HepG2 (cell line): ENCODE results near the gene ENTPD1. TPM values are rescaled to one million over a fixed set of nuclear protein-coding genes. Genes with fewer than 3 reads are reported as not detected.

Experiments used
- ATAC-seq: fragments of 200-7000 bp; cut with Tn5 transposase; 3 replicates; pipeline ENCODE4 v1.9.1; 2020; ENCODE audit warnings: mild to moderate bottlenecking, moderate library complexity
- BruUV-seq: library from RNA; stranded (reverse); fragments of 400-500 nt; replicated peaks from 2 replicates; lab custom pipeline; 2021; lab: Mats Ljungman, UMichigan
- CTCF ChIA-PET: fragments of 300-600 bp; formaldehyde crosslinking; extraction: SDS; loops from one replicate; lab custom pipeline; 2021; ENCODE audit warnings: low total read pairs, inconsistent platforms, low intra/inter-chr PET ratio; lab: Yijun Ruan, JAX
- POLR2A ChIA-PET: fragments of 350-600 bp; sonication (Branson Sonifier 250); formaldehyde crosslinking; loops from one replicate; lab custom pipeline; 2020; ENCODE audit warnings: antibody characterized with exemption, inconsistent platforms; lab: Yijun Ruan, JAX
- DNase-seq: peaks from one replicate; pipeline ENCODE4 v3.0.0-alpha.2; 2015; ENCODE audit warnings: low spot score
- FAIRE-seq: peaks from 3 replicates; lab custom pipeline; 2011; peaks lifted over from hg19 to GRCh38; lab: Jason Lieb, UNC
- H2AFZ ChIP-seq: one replicate; pipeline ENCODE4 v1.6.1; 2011; ENCODE audit warnings: low read length, inconsistent platforms
- H3K27ac ChIP-seq: fragments of 300-600 bp; 3 replicates; pipeline ENCODE4 v1.8.0; 2011; ENCODE audit warnings: mixed run types, mild to moderate bottlenecking, mixed read lengths, low read length, inconsistent platforms; ENCODE audit not compliant: insufficient read depth; ENCODE audit errors: extremely low read length
- H3K27me3 ChIP-seq, 2 experiments: fragments of 200-600 bp in 1 of 2; 2 replicates in 1 of 2; 3 replicates in 1 of 2; pipeline versions ENCODE4 v1.6.0 to v1.8.0; 2011; ENCODE audit warnings: low read length in 2 of 2, mild to moderate bottlenecking in 2 of 2, moderate library complexity in 2 of 2, inconsistent platforms in 1 of 2; ENCODE audit not compliant: insufficient read depth in 2 of 2, control insufficient read depth in 1 of 2
- H3K36me3 ChIP-seq, 2 experiments: fragments of 200-600 bp in 1 of 2; replicated peaks in 1 of 2; 2 replicates in 1 of 2; 3 replicates in 1 of 2; pipeline versions ENCODE4 v1.5.1 to v1.8.0; 2011; ENCODE audit warnings: low read length in 2 of 2, inconsistent platforms in 1 of 2; ENCODE audit not compliant: insufficient read depth in 2 of 2, control insufficient read depth in 1 of 2
- H3K4me1 ChIP-seq: 2 replicates; pipeline ENCODE4 v1.5.1; 2012; ENCODE audit warnings: low read length, inconsistent platforms; ENCODE audit not compliant: insufficient read depth
- H3K4me2 ChIP-seq: 2 replicates; pipeline ENCODE4 v1.6.0; 2011; ENCODE audit warnings: low read depth, low read length, inconsistent platforms
- H3K4me3 ChIP-seq, 3 experiments: fragments of 200-600 bp in 1 of 3; sonication (generic), shearing (Covaris generic) in 1 of 3; replicated peaks in 1 of 3; 2 replicates each; pipeline ENCODE4 v1.5.1; 2011 to 2016; ENCODE audit warnings: low read length in 3 of 3, inconsistent platforms in 2 of 3, low read depth in 2 of 3, mild to moderate bottlenecking in 2 of 3, control low read depth in 1 of 3, mixed read lengths in 1 of 3; ENCODE audit not compliant: insufficient read depth in 1 of 3
- H3K79me2 ChIP-seq: one replicate; pipeline ENCODE4 v1.6.1; 2011; ENCODE audit warnings: low read length, inconsistent platforms; ENCODE audit not compliant: insufficient read depth
- H3K9ac ChIP-seq: 2 replicates; pipeline ENCODE4 v1.6.0; 2011; ENCODE audit warnings: mild to moderate bottlenecking, low read depth, low read length, inconsistent platforms; ENCODE audit not compliant: insufficient read depth
- H3K9me3 ChIP-seq: 2 replicates; pipeline ENCODE4 v1.5.1; 2012; ENCODE audit warnings: mild to moderate bottlenecking, low read length
- H4K20me1 ChIP-seq: 2 replicates; pipeline ENCODE4 v1.6.0; 2011; ENCODE audit warnings: inconsistent platforms, mild to moderate bottlenecking, low read length, moderate library complexity; ENCODE audit not compliant: insufficient read depth
- ELF4 ChIP-seq: sonication (generic); formaldehyde crosslinking; IDR thresholded peaks from 2 replicates; pipeline ENCODE4 v1.5.0; 2020; ENCODE audit warnings: missing genetic modification reagents, mild to moderate bottlenecking, moderate library complexity, borderline replicate concordance
- MED8 ChIP-seq: sonication (generic); formaldehyde crosslinking; IDR thresholded peaks from 2 replicates; pipeline ENCODE4 v1.8.1; 2023; ENCODE audit warnings: mild to moderate bottlenecking, missing genetic modification reagents; ENCODE audit not compliant: insufficient replicate concordance
- NFE2 ChIP-seq: sonication (generic); formaldehyde crosslinking; IDR thresholded peaks from 2 replicates; pipeline ENCODE4 v1.4.0; 2020; ENCODE audit warnings: missing genetic modification reagents
- ZNF432 ChIP-seq: sonication (generic); formaldehyde crosslinking; IDR thresholded peaks from 2 replicates; pipeline ENCODE4 v1.5.0; 2020; ENCODE audit warnings: missing genetic modification reagents, mild to moderate bottlenecking, borderline replicate concordance
- ZNF570 ChIP-seq: sonication (generic); formaldehyde crosslinking; IDR thresholded peaks from 2 replicates; pipeline ENCODE4 v1.4.0; 2020; ENCODE audit warnings: mild to moderate bottlenecking, missing genetic modification reagents, borderline replicate concordance
- ZNF879 ChIP-seq: sonication (generic); formaldehyde crosslinking; IDR thresholded peaks from 2 replicates; pipeline ENCODE4 v1.8.1; 2023; ENCODE audit warnings: missing genetic modification reagents
- ZSCAN30 ChIP-seq: sonication (generic); formaldehyde crosslinking; IDR thresholded peaks from 2 replicates; pipeline ENCODE4 v1.5.0; 2020; ENCODE audit warnings: mild to moderate bottlenecking, missing genetic modification reagents
- WGBS: methylation state at CpG from one replicate; pipeline ENCODE4 v1.1.6; 2017; ENCODE audit warnings: low lambda C conversion rate; 5-methylcytosine and 5-hydroxymethylcytosine counted together
- in situ Hi-C: cut with HindIII; loops from 2 replicates; pipeline ENCODE4 v1.10.0; 2017; ENCODE audit warnings: low pct_unique_long_range_greater_than_20kb; ENCODE audit not compliant: extremely low pct_ligation_motif_present
- intact Hi-C: fragments of 100-400 bp; cut with micrococcal nuclease; formaldehyde crosslinking; loops from one replicate; pipeline ENCODE4 v1.10.0; 2022; ENCODE audit not compliant: unreplicated experiment
- polyA plus RNA-seq, 8 experiments: library from polyadenylated mRNA; depleted of rRNA in 3 of 8; stranded (reverse) in 7 of 8; unstranded in 1 of 8; fragments of >200 nt; fragmentation: Illumina TruSeq in 4 of 8; extraction: Trizol in 4 of 8; gene quantifications; 2 replicates each; pipeline versions ENCODE4 v1.2.1 to v1.2.3, GENCODE V29; 2011 to 2016; ENCODE audit warnings: low read depth in 4 of 8, missing spikeins in 1 of 8, mixed read lengths in 1 of 8; ENCODE audit not compliant: insufficient read depth in 1 of 8
- total RNA-seq, 5 experiments: library from RNA; depleted of rRNA; stranded (reverse); fragments of >200 nt; fragmentation: Illumina TruSeq; extraction: Trizol; gene quantifications; 2 replicates each; pipeline ENCODE4 v1.2.3, GENCODE V29; 2016; ENCODE audit warnings: low read depth in 1 of 5
- TF ChIP-seq, protein P1 (sequence below): sonication (generic); formaldehyde crosslinking; IDR thresholded peaks from 2 replicates; pipeline ENCODE4 v1.4.0; 2020; ENCODE audit warnings: missing genetic modification reagents
- TF ChIP-seq, protein P2 (sequence below): IDR thresholded peaks from 2 replicates; pipeline ENCODE4 v1.6.1; 2016; ENCODE audit warnings: missing compliant biosample characterization, missing genetic modification reagents, borderline replicate concordance
- TF ChIP-seq, protein P3 (sequence below): sonication (generic); formaldehyde crosslinking; IDR thresholded peaks from 2 replicates; pipeline ENCODE4 v1.5.0; 2020; ENCODE audit warnings: mild to moderate bottlenecking, missing genetic modification reagents

Gene ENTPD1
- total and polyA plus RNA-seq, 2 of the 13 experiments (the other 11 are each of a cell fraction or from before 2014, with no cell fraction given): 0.07 TPM

GRCh38 chr10:95730233-95730632, 25.7 kb upstream of the ENTPD1 start:
- no peaks in the 10 kb centered on the region for H3K79me2 ChIP-seq
- no peak for DNase-seq
- no TSS peak for BruUV-seq
- FAIRE-seq: no peak
- TF ChIP-seq ZNF432 (no peak), ZNF879 (no peak), MED8 (CRISPR knock-in tag) (no peak), NFE2 (CRISPR knock-in tag) (no peak), ZSCAN30 (CRISPR knock-in tag) (no peak), ELF4 (CRISPR knock-in tag) (no peak), ZNF570 (CRISPR knock-in tag) (no peak)
- TF ChIP-seq, protein P1, sequence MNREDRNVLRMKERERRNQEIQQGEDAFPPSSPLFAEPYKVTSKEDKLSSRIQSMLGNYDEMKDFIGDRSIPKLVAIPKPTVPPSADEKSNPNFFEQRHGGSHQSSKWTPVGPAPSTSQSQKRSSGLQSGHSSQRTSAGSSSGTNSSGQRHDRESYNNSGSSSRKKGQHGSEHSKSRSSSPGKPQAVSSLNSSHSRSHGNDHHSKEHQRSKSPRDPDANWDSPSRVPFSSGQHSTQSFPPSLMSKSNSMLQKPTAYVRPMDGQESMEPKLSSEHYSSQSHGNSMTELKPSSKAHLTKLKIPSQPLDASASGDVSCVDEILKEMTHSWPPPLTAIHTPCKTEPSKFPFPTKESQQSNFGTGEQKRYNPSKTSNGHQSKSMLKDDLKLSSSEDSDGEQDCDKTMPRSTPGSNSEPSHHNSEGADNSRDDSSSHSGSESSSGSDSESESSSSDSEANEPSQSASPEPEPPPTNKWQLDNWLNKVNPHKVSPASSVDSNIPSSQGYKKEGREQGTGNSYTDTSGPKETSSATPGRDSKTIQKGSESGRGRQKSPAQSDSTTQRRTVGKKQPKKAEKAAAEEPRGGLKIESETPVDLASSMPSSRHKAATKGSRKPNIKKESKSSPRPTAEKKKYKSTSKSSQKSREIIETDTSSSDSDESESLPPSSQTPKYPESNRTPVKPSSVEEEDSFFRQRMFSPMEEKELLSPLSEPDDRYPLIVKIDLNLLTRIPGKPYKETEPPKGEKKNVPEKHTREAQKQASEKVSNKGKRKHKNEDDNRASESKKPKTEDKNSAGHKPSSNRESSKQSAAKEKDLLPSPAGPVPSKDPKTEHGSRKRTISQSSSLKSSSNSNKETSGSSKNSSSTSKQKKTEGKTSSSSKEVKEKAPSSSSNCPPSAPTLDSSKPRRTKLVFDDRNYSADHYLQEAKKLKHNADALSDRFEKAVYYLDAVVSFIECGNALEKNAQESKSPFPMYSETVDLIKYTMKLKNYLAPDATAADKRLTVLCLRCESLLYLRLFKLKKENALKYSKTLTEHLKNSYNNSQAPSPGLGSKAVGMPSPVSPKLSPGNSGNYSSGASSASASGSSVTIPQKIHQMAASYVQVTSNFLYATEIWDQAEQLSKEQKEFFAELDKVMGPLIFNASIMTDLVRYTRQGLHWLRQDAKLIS (CRISPR knock-in tag): no peak
- TF ChIP-seq, protein P2, sequence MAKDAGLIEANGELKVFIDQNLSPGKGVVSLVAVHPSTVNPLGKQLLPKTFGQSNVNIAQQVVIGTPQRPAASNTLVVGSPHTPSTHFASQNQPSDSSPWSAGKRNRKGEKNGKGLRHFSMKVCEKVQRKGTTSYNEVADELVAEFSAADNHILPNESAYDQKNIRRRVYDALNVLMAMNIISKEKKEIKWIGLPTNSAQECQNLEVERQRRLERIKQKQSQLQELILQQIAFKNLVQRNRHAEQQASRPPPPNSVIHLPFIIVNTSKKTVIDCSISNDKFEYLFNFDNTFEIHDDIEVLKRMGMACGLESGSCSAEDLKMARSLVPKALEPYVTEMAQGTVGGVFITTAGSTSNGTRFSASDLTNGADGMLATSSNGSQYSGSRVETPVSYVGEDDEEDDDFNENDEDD (CRISPR knock-in tag): no peak
- TF ChIP-seq, protein P3, sequence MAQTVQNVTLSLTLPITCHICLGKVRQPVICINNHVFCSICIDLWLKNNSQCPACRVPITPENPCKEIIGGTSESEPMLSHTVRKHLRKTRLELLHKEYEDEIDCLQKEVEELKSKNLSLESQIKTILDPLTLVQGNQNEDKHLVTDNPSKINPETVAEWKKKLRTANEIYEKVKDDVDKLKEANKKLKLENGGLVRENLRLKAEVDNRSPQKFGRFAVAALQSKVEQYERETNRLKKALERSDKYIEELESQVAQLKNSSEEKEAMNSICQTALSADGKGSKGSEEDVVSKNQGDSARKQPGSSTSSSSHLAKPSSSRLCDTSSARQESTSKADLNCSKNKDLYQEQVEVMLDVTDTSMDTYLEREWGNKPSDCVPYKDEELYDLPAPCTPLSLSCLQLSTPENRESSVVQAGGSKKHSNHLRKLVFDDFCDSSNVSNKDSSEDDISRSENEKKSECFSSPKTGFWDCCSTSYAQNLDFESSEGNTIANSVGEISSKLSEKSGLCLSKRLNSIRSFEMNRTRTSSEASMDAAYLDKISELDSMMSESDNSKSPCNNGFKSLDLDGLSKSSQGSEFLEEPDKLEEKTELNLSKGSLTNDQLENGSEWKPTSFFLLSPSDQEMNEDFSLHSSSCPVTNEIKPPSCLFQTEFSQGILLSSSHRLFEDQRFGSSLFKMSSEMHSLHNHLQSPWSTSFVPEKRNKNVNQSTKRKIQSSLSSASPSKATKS: no peak
- TF ChIP-seq, all 625 proteins: peak for 0
- no peak overlapping the region for H3K27ac ChIP-seq
- no peak for ATAC-seq
- 13% methylated on average over 1 of the region's 1 CpG for WGBS
- H3K4me3 ChIP-seq: no peak overlapping the region
- no peak overlapping the region for H3K9ac ChIP-seq
- H3K9me3 ChIP-seq: peaks cover 7% of the 10 kb centered on the region; the same call in 1 of the 2 replicates
- ChIA-PET POLR2A (no interaction called here), CTCF (no interaction called here)
- no peaks in the 10 kb centered on the region for H4K20me1 ChIP-seq
- peaks cover 0 to 8% of the 10 kb centered on the region in 2 experiments; a peak in 1 of 5 replicates for H3K27me3 ChIP-seq
- in situ Hi-C loops: no loop called here
- no peaks in the 10 kb centered on the region for H3K4me1 ChIP-seq
- H3K36me3 ChIP-seq: no peaks in the 10 kb centered on the region
- H3K4me2 ChIP-seq: no peak overlapping the region
- H2AFZ ChIP-seq: no peak overlapping the region
- intact Hi-C loops: no loop called here
